Measurements from ENCODE around the gene TCP11.
"Not testable (repeated sequence)": the region's sequence is repeated elsewhere in the genome, so short reads cannot be mapped to it uniquely, and the experiment has no call there.

Gene TCP11

GRCh38 chr6:35139470-35139869 is 1.7 kb downstream of the TCP11 start:
- no peaks in the 10 kb centered on the region for H3K9me3 ChIP-seq (ENCODE audit: control insufficient read depth, insufficient read depth, low read length)
- no peak overlapping the region for H3K4me3 ChIP-seq (ENCODE audit: low read length)
- H3K36me3 ChIP-seq (ENCODE audit: control insufficient read depth, low read length) = no peaks in the 10 kb centered on the region
- H3K27ac ChIP-seq (ENCODE audit: low read depth, low read length) = no peak overlapping the region
- no peak overlapping the region for H3K4me2 ChIP-seq (ENCODE audit: low read length)
- H3K4me1 ChIP-seq (ENCODE audit: control insufficient read depth, low read length) = peaks cover 26% of the 10 kb centered on the region
- peaks cover 12% of the 10 kb centered on the region for H3K27me3 ChIP-seq (ENCODE audit: control insufficient read depth, low read length)
- peaks cover 3% of the 10 kb centered on the region; the same call in 1 of the 2 replicates for H3F3A ChIP-seq (ENCODE audit: control insufficient read depth, insufficient read depth)
- H3K79me2 ChIP-seq (ENCODE audit: control insufficient read depth, low read length) = no peaks in the 10 kb centered on the region
- no peaks in the 10 kb centered on the region for H3K9me2 ChIP-seq (replicated peaks; ENCODE audit: control insufficient read depth, low read length)
- TF ChIP-seq EZH2phosphoT487 (IDR thresholded peaks at IDR 0.05; ENCODE audit: borderline replicate concordance, low read length) (no peak), CTCF (IDR thresholded peaks at IDR 0.05; ENCODE audit: low read depth, low read length, poor library complexity, severe bottlenecking) (no peak)
- 0 out of 2 replicates have a peak, but pooled peaks cover 3% of the 10 kb centered on the region for H4K20me1 ChIP-seq (ENCODE audit: control insufficient read depth, insufficient read depth, low read depth, low read length)

GRCh38 chr6:35138191-35138590 is 2.9 kb downstream of the TCP11 start:
- H3F3A ChIP-seq (ENCODE audit: control insufficient read depth, insufficient read depth); H3K9me2 ChIP-seq (replicated peaks; ENCODE audit: control insufficient read depth, low read length); H3K9me3 ChIP-seq (ENCODE audit: control insufficient read depth, insufficient read depth, low read length); H3K36me3 ChIP-seq (ENCODE audit: control insufficient read depth, low read length); H3K27ac ChIP-seq (ENCODE audit: low read depth, low read length); H4K20me1 ChIP-seq (ENCODE audit: control insufficient read depth, insufficient read depth, low read depth, low read length); H3K4me2 ChIP-seq (ENCODE audit: low read length); H3K79me2 ChIP-seq (ENCODE audit: control insufficient read depth, low read length); H3K4me3 ChIP-seq (ENCODE audit: low read length): not testable (repeated sequence)
- H3K4me1 ChIP-seq (ENCODE audit: control insufficient read depth, low read length) = peaks cover 26% of the 10 kb centered on the region
- H3K27me3 ChIP-seq (ENCODE audit: control insufficient read depth, low read length) = peaks cover 12% of the 10 kb centered on the region

GRCh38 chr6:35136185-35136584 is 5.0 kb downstream of the TCP11 start:
- TF ChIP-seq EZH2phosphoT487 (IDR thresholded peaks at IDR 0.05; ENCODE audit: borderline replicate concordance, low read length) = no peak
- TF ChIP-seq CTCF (IDR thresholded peaks at IDR 0.05; ENCODE audit: low read depth, low read length, poor library complexity, severe bottlenecking) = no peak
- no peak overlapping the region for H3K27ac ChIP-seq (ENCODE audit: low read depth, low read length)
- H3K4me3 ChIP-seq (ENCODE audit: low read length) = peak overlapping the region; percentile 50
- H4K20me1 ChIP-seq (ENCODE audit: control insufficient read depth, insufficient read depth, low read depth, low read length) = 0 out of 2 replicates have a peak, but pooled peaks cover 3% of the 10 kb centered on the region
- H3K79me2 ChIP-seq (ENCODE audit: control insufficient read depth, low read length) = no peaks in the 10 kb centered on the region
- H3K36me3 ChIP-seq (ENCODE audit: control insufficient read depth, low read length) = no peaks in the 10 kb centered on the region
- H3K9me2 ChIP-seq (replicated peaks; ENCODE audit: control insufficient read depth, low read length) = no peaks in the 10 kb centered on the region
- peaks cover 3% of the 10 kb centered on the region; the same call in 1 of the 2 replicates for H3F3A ChIP-seq (ENCODE audit: control insufficient read depth, insufficient read depth)
- peak overlapping the region; percentile 65 for H3K4me2 ChIP-seq (ENCODE audit: low read length)
- peaks cover 17% of the 10 kb centered on the region for H3K27me3 ChIP-seq (ENCODE audit: control insufficient read depth, low read length)
- peaks cover 22% of the 10 kb centered on the region for H3K4me1 ChIP-seq (ENCODE audit: control insufficient read depth, low read length)
- no peaks in the 10 kb centered on the region for H3K9me3 ChIP-seq (ENCODE audit: control insufficient read depth, insufficient read depth, low read length)

GRCh38 chr6:35128496-35128895 is 12.6 kb downstream of the TCP11 start:
- no peak overlapping the region for H3K4me2 ChIP-seq (ENCODE audit: low read length)

More at GRCh38 chr6:35128496-35128895, 12.6 kb downstream of the TCP11 start:
- H3K36me3 ChIP-seq (ENCODE audit: control insufficient read depth, low read length) = no peaks in the 10 kb centered on the region
- no peaks in the 10 kb centered on the region for H3K9me3 ChIP-seq (ENCODE audit: control insufficient read depth, insufficient read depth, low read length)
- H3K4me3 ChIP-seq (ENCODE audit: low read length) = no peak overlapping the region
- H3K9me2 ChIP-seq (replicated peaks; ENCODE audit: control insufficient read depth, low read length) = no peaks in the 10 kb centered on the region
- H4K20me1 ChIP-seq (ENCODE audit: control insufficient read depth, insufficient read depth, low read depth, low read length) = no peaks in the 10 kb centered on the region
- no peaks in the 10 kb centered on the region for H3K79me2 ChIP-seq (ENCODE audit: control insufficient read depth, low read length)
- no peaks in the 10 kb centered on the region for H3F3A ChIP-seq (ENCODE audit: control insufficient read depth, insufficient read depth)
- H3K4me1 ChIP-seq (ENCODE audit: control insufficient read depth, low read length) = no peaks in the 10 kb centered on the region
- no peak overlapping the region for H3K27ac ChIP-seq (ENCODE audit: low read depth, low read length)
- no peak for TF ChIP-seq CTCF (IDR thresholded peaks at IDR 0.05; ENCODE audit: low read depth, low read length, poor library complexity, severe bottlenecking)
- no peak for TF ChIP-seq EZH2phosphoT487 (IDR thresholded peaks at IDR 0.05; ENCODE audit: borderline replicate concordance, low read length)
- H3K27me3 ChIP-seq (ENCODE audit: control insufficient read depth, low read length) = peaks cover 32% of the 10 kb centered on the region

Data from DOHH2 (cell line).